Ectodermal cell (in vitro differentiated cells): ENCODE measurements around the gene TAB3.

Source experiments
- H3K27ac ChIP-seq: 2 replicates; pipeline ENCODE4 v1.7.0; 2013; ENCODE audit warnings: mild to moderate bottlenecking, low read depth, low read length; ENCODE audit not compliant: insufficient read depth, poor library complexity, severe bottlenecking
- H3K27me3 ChIP-seq: 2 replicates; pipeline ENCODE4 v1.7.0; 2013; ENCODE audit warnings: mild to moderate bottlenecking, low read length; ENCODE audit not compliant: insufficient read depth, control insufficient read depth, poor library complexity, severe bottlenecking
- H3K36me3 ChIP-seq: one replicate; pipeline ENCODE4 v1.7.0; 2013; ENCODE audit warnings: low read length; ENCODE audit not compliant: control insufficient read depth, insufficient read depth
- H3K4me1 ChIP-seq: one replicate; pipeline ENCODE4 v1.7.0; 2013; ENCODE audit warnings: low read length; ENCODE audit not compliant: control insufficient read depth, insufficient read depth
- H3K4me3 ChIP-seq: 2 replicates; pipeline ENCODE4 v1.7.0; 2013; ENCODE audit warnings: low read depth, low read length, control low read depth; ENCODE audit not compliant: insufficient read depth
- H3K9me3 ChIP-seq: 2 replicates; pipeline ENCODE4 v1.7.0; 2013; ENCODE audit warnings: mild to moderate bottlenecking, low read length, moderate library complexity; ENCODE audit not compliant: control insufficient read depth
- WGBS, 2 experiments: methylation state at CpG; one replicate each; pipeline ENCODE4 v1.1.7; 2013; ENCODE audit warnings: missing lambda C conversion rate in 2 of 2; 5-methylcytosine and 5-hydroxymethylcytosine counted together

Gene TAB3

DNA sequence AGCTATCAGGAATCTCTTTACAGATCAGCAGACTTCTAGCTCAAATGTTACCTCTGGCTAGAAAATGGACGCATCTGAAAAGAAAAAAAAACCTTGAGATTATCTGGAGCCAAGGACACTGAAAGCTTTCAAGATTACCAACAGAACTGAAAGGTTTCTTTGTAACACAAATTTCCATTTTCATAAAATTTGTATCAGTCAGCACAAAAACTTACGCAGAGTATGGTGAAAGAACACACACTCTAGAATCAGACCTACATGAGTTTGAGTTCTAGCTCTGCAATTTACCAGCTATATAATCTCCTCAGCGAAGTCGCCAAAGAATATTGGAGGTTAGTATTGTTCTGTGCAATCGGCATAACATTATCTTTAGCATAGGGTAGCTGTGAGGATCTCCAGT lies 1.8 kb downstream of the TAB3 start:
- H3K27ac ChIP-seq = no peak overlapping the region

DNA sequence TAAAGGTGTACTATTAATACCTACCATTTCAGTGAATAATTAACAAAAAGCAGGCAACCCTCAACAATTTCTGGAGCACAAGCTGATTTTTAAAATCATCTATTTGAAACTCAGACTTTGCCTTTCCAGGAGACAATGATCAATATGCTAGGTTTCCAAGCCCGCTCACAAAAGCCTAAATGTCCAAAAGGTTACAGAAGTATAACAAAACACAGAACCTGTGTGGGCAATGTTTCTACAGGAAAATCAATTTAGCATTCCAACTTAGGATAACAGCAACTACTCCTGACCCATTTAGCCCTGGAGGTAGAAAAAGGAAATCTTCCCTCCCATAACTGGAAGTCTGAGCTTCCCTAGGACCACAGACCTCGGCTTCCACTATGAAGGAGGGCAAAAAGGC lies 3.9 kb downstream of the TAB3 start:
- Histone ChIP-seq H3K4me1 (no peaks in the 10 kb centered on the region), H3K4me3 (no peak overlapping the region), H3K27me3 (no peaks in the 10 kb centered on the region), H3K27ac (no peak overlapping the region), H3K9me3 (no peaks in the 10 kb centered on the region), H3K36me3 (no peaks in the 10 kb centered on the region)
- WGBS, 2 experiments = 91% methylated on average over 2 of the region's 2 CpGs

More for the DNA sequence above, 1.8 kb downstream of the TAB3 start:
- 88 to 92% methylated on average over 2 to 5 of the region's 5 CpGs for WGBS, 2 experiments
- Histone ChIP-seq H3K9me3 (no peaks in the 10 kb centered on the region), H3K4me3 (no peak overlapping the region), H3K36me3 (no peaks in the 10 kb centered on the region), H3K4me1 (no peaks in the 10 kb centered on the region), H3K27me3 (no peaks in the 10 kb centered on the region)

DNA sequence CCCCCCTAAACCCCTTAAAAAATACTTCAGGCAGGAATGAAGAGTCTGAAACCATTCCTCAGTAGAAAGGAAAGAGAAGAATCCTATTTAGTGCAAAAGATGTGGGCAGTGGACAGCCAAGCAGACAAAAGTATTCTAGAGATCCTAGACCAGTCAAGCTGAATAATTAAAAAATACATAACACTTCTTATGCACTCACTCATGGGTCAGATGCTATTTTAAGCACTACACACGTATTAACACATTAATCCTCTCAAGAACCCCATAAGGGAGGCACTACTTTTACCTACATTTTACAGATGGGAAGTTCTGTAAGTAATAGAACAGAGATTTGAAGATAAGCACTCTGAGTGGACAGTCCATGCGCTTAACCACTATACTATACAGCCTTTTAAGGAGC lies 5.9 kb downstream of the TAB3 start:
- H3K4me3 ChIP-seq = no peak overlapping the region
- H3K36me3 ChIP-seq = no peaks in the 10 kb centered on the region
- H3K27me3 ChIP-seq = no peaks in the 10 kb centered on the region
- H3K4me1 ChIP-seq = no peaks in the 10 kb centered on the region
- H3K9me3 ChIP-seq = no peaks in the 10 kb centered on the region
- H3K27ac ChIP-seq = no peak overlapping the region
- 80 to 95% methylated on average over 2 of the region's 2 CpGs for WGBS, 2 experiments

DNA sequence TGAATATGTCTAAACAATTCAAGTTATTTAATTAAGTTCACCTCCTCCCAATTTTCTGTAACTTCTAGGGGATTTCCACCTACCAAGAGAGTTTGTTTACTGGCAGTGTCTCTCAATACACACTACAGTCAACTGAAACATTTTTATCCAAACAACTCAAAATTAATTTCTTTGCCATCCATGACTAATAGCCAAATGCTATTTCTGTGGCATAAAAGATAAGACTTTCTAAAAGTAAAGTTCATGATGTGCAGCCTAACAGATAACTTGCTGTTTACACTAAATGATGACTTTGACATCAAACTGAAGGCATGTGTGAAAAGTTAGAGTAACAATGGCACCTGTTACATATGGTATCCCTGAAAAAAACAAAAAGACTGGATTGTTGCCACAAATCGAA lies 7.3 kb downstream of the TAB3 start:
- WGBS, 2 experiments = no CpG with 5 or more reads among the region's 1 CpG
- no peaks in the 10 kb centered on the region for H3K9me3 ChIP-seq
- no peaks in the 10 kb centered on the region for H3K36me3 ChIP-seq
- no peaks in the 10 kb centered on the region for H3K4me1 ChIP-seq
- H3K27ac ChIP-seq = no peak overlapping the region
- no peak overlapping the region for H3K4me3 ChIP-seq
- no peaks in the 10 kb centered on the region for H3K27me3 ChIP-seq

DNA sequence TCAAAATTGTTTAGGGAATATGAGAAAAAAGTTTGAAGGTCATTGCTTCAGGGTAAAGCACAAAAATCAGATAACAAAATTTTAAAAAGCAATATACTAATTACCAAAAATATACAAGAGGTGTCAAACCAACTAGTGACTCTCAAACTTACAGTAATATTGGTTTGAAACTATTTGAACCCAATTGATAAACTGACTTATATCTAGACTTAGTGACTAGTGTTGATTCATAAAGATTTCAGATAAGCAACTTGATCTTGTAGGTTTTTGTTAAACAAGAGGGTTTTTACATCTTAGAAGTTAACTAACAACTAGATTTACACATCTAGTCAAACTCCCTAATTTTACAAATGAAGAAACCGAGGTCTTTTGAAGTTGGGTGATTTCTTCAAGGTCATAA lies 7.7 kb downstream of the TAB3 start:
- no peaks in the 10 kb centered on the region for H3K36me3 ChIP-seq
- H3K9me3 ChIP-seq = no peaks in the 10 kb centered on the region
- no peak overlapping the region for H3K4me3 ChIP-seq
- H3K4me1 ChIP-seq = no peaks in the 10 kb centered on the region
- 100% methylated on average over 1 of the region's 1 CpG; no CpG with 5 or more reads in 1 of the 2 experiments for WGBS, 2 experiments
- H3K27me3 ChIP-seq = no peaks in the 10 kb centered on the region
- no peak overlapping the region for H3K27ac ChIP-seq

DNA sequence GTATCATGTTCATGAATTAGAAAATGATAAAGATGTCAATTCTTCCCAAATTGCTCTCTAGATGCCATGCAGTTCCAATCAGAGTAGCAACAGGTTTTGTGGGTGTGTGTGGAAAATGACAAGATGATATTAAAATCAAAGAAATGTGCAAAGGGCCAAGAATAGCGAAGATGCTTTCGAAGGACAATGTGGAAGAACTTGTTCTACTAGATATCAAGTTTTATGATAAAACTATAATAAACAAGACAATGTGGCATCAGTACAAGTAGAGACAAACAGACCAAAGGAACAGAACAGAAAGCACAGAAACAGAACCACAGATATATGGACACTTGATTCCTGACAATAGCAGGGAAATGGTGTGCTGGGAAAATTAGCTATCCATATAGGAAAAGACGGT lies 9.0 kb downstream of the TAB3 start:
- Histone ChIP-seq H3K27ac (no peak overlapping the region), H3K9me3 (no peaks in the 10 kb centered on the region), H3K36me3 (no peaks in the 10 kb centered on the region), H3K4me3 (no peak overlapping the region), H3K4me1 (no peaks in the 10 kb centered on the region), H3K27me3 (no peaks in the 10 kb centered on the region)
- WGBS, 2 experiments = 80% methylated on average over 1 of the region's 3 CpGs; no CpG with 5 or more reads in 1 of the 2 experiments

DNA sequence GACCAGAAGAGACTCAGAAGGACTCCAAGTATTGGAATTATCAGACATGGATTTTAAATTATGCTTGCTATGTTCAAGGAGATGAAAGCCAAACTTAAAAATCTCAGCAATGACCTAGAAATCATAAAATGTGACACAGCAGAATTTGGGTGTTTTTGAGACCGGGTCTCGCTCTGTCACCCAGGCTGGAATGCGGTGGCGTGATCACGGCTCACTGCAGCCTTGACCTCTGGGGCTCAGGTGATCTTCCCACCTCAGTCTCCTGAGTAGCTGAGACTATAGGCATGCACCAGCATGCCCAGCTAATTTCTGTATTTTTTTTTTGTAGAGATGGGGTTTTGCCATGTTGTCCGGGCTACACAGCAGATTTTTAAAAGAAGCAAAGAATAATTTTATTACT lies 12.7 kb downstream of the TAB3 start:
- no peak overlapping the region for H3K4me3 ChIP-seq
- WGBS, 2 experiments = 93 to 97% methylated on average over 5 to 6 of the region's 6 CpGs
- H3K27ac ChIP-seq = no peak overlapping the region

DNA sequence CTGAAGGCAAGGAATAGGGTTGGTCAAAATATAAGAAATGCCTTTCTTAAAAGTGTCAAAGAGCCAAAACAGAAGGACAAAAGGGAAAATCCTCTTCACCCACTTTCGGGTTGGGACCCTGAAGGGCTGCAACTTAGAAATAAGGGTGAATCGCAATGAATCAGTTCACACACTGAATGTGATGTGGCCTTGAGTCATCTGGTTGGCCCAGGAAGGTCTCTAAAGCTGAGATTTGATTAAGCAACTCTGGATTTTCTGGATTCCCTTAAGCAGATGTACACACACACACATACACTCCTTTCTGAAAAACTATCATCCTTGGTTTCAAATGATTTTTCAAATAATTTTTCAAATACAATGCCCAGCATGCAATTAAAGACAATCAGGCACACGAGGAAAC lies 13.1 kb downstream of the TAB3 start:
- WGBS, 2 experiments = 97 to 99% methylated on average over 2 to 3 of the region's 3 CpGs
- no peak overlapping the region for H3K4me3 ChIP-seq

More for the DNA sequence above, 12.7 kb downstream of the TAB3 start:
- no peaks in the 10 kb centered on the region for H3K4me1 ChIP-seq
- H3K36me3 ChIP-seq = no peaks in the 10 kb centered on the region
- H3K9me3 ChIP-seq = no peaks in the 10 kb centered on the region
- no peaks in the 10 kb centered on the region for H3K27me3 ChIP-seq

DNA sequence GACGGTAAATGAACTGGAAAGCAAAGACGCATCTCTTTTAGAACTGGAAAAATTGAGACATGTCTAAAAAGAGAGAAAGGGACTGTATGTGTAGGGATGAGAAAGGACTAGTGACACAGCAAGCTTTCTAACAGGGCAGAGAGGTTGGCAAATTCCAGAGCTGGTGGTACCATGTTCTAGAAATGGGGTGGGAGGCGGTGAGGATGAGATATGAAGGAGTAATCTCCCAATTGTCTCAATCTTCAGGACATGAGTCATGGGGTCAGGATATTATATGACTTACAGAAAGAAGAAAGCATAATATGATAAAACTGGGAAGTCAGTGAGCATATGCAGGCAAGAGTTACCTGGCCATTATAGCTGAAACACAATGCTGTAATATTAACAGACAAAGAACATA lies 14.2 kb downstream of the TAB3 start:
- no peaks in the 10 kb centered on the region for H3K27me3 ChIP-seq
- no peaks in the 10 kb centered on the region for H3K9me3 ChIP-seq
- H3K36me3 ChIP-seq = no peaks in the 10 kb centered on the region
- no peak overlapping the region for H3K27ac ChIP-seq
- H3K4me1 ChIP-seq = no peaks in the 10 kb centered on the region
- 94 to 98% methylated on average over 3 of the region's 3 CpGs for WGBS, 2 experiments
- no peak overlapping the region for H3K4me3 ChIP-seq

More for the DNA sequence above, 13.1 kb downstream of the TAB3 start:
- no peak overlapping the region for H3K27ac ChIP-seq
- no peaks in the 10 kb centered on the region for H3K27me3 ChIP-seq
- H3K9me3 ChIP-seq = no peaks in the 10 kb centered on the region
- no peaks in the 10 kb centered on the region for H3K4me1 ChIP-seq
- no peaks in the 10 kb centered on the region for H3K36me3 ChIP-seq

DNA sequence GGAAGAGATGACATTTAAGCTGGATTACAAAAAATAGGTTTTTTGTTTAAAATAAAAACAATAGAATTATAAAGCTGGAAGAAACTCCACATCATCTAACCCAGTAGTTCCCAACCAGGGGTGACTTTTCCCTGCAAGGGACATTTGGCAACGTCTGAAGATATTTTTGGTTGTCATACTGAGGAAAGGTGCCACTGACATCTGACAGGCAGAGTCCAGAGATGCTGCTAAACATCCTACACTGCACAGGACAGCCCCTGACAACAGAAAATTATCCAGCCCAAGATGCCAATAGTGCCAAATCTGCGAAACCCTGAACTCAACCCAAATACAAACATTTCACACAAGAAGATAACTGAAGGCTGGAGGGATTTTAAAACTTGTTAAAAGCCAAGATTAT lies 18.5 kb downstream of the TAB3 start:
- H3K27ac ChIP-seq = no peak overlapping the region
- H3K4me1 ChIP-seq = no peaks in the 10 kb centered on the region
- 84% methylated on average over 2 of the region's 2 CpGs; no CpG with 5 or more reads in 1 of the 2 experiments for WGBS, 2 experiments
- H3K4me3 ChIP-seq = no peak overlapping the region
- H3K27me3 ChIP-seq = no peaks in the 10 kb centered on the region
- no peaks in the 10 kb centered on the region for H3K9me3 ChIP-seq
- no peaks in the 10 kb centered on the region for H3K36me3 ChIP-seq

DNA sequence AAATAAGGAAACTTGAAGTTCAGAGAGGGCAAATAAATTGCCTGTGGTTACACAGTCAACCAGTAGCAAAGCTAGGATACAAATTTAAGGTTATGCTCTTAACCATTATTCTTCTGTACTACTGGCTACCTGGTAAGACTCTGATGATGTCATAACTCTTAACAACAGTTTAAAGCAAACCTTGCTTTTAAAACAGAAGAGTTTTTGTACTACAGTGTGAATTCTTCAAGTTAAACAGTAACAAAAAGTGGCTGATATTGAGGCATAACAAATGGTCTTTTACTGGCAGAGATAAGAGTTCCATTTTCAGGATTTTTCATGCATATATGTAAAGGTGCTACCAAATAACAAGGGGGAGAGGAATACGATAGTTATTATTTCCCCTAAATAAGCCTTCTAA lies 23.4 kb downstream of the TAB3 start:
- Histone ChIP-seq H3K27me3 (no peaks in the 10 kb centered on the region), H3K4me1 (no peaks in the 10 kb centered on the region), H3K4me3 (no peak overlapping the region), H3K36me3 (no peaks in the 10 kb centered on the region), H3K9me3 (no peaks in the 10 kb centered on the region), H3K27ac (no peak overlapping the region)
- no CpG with 5 or more reads among the region's 1 CpG for WGBS, 2 experiments
